ENCODE results near the gene AK1.

Gene AK1

GRCh38 chr9:127875306-127875966 lies 2.0 kb downstream of the AK1 start:
- TF ChIP-seq CTCF (IDR thresholded peaks at IDR 0.05; ENCODE audit: low read depth, low read length) = no peak
- no peak for DNase-seq (ENCODE audit: extremely low read depth, low read depth)

- no peak for TF ChIP-seq CTCF (IDR thresholded peaks at IDR 0.05; ENCODE audit: low read depth, low read length)
- DNase-seq (ENCODE audit: extremely low read depth, low read depth) = no peak
Measured at GRCh38 chr9:127874301-127875221, 2.9 kb downstream of the AK1 start.

GRCh38 chr9:127873886-127874285 lies 3.6 kb downstream of the AK1 start:
- no peak for DNase-seq (ENCODE audit: extremely low read depth, low read depth)
- TF ChIP-seq CTCF (IDR thresholded peaks at IDR 0.05; ENCODE audit: low read depth, low read length) = no peak

- DNase-seq (ENCODE audit: extremely low read depth, low read depth) = no peak
- no peak for TF ChIP-seq CTCF (IDR thresholded peaks at IDR 0.05; ENCODE audit: low read depth, low read length)
Measured at GRCh38 chr9:127873223-127873691, 4.2 kb downstream of the AK1 start.

GRCh38 chr9:127872369-127873222 lies 4.9 kb downstream of the AK1 start:
- no peak for TF ChIP-seq CTCF (IDR thresholded peaks at IDR 0.05; ENCODE audit: low read depth, low read length)
- no peak for DNase-seq (ENCODE audit: extremely low read depth, low read depth)

GRCh38 chr9:127871531-127871930 lies 5.9 kb downstream of the AK1 start:
- DNase-seq (ENCODE audit: extremely low read depth, low read depth) = no peak

More at GRCh38 chr9:127871531-127871930, 5.9 kb downstream of the AK1 start:
- no peak for TF ChIP-seq CTCF (IDR thresholded peaks at IDR 0.05; ENCODE audit: low read depth, low read length)
